GM12878 (cell line): ENCODE results near the gene PHF10. TPM values are rescaled to one million over a fixed set of nuclear protein-coding genes. Genes with fewer than 3 reads are reported as not detected.
A peak's percentile ranks its signal among the peaks of the same experiment; 100 is the strongest.

ENCODE experiments used
- ATAC-seq: fragments of 200-7000 bp; cut with Tn5 transposase; 3 replicates; pipeline ENCODE4 v1.9.1; 2020; ENCODE audit warnings: mild to moderate bottlenecking, moderate library complexity
- BruUV-seq: library from RNA; stranded (reverse); fragments of 400-500 nt; replicated peaks from 2 replicates; lab custom pipeline; 2021; lab: Mats Ljungman, UMichigan
- CTCF ChIA-PET: fragments of 300-600 bp; sonication (Branson Sonifier 250); formaldehyde crosslinking; extraction: SDS; loops from one replicate; lab custom pipeline; 2021; ENCODE audit warnings: inconsistent platforms; lab: Yijun Ruan, JAX
- POLR2A ChIA-PET: fragments of 350-600 bp; formaldehyde crosslinking; extraction: SDS; loops from one replicate; lab custom pipeline; 2021; ENCODE audit warnings: inconsistent platforms; lab: Charles Lee
- RAD21 ChIA-PET: fragments of 300-600 bp; sonication (Branson Sonifier 250); formaldehyde crosslinking; loops from one replicate; lab custom pipeline; 2023; ENCODE audit warnings: antibody characterized with exemption; ENCODE audit not compliant: unreplicated experiment; lab: Charles Lee
- SMC1A ChIA-PET: fragments of 300-600 bp; sonication (Branson Sonifier 250); formaldehyde crosslinking; loops from one replicate; lab custom pipeline; 2023; ENCODE audit not compliant: unreplicated experiment, uncharacterized antibody; lab: Charles Lee
- DNase-seq: peaks from one replicate; pipeline ENCODE4 v3.0.0-alpha.2; 2011; ENCODE audit warnings: low read depth, low spot score
- FAIRE-seq: peaks from 3 replicates; lab custom pipeline; 2011; peaks lifted over from hg19 to GRCh38; lab: Jason Lieb, UNC
- H2AFZ ChIP-seq: 2 replicates; pipeline ENCODE4 v1.6.0; 2011; ENCODE audit warnings: low read depth, low read length, control low read depth; ENCODE audit not compliant: control insufficient read depth
- H3K27ac ChIP-seq: 2 replicates; pipeline ENCODE4 v1.5.1; 2011; ENCODE audit warnings: control low read depth; ENCODE audit not compliant: control insufficient read depth, insufficient read depth
- H3K27me3 ChIP-seq, 2 experiments: replicated peaks in 1 of 2; 2 replicates each; pipeline versions ENCODE4 v1.6.0 to v1.6.1; 2011; ENCODE audit warnings: low read length in 1 of 2; ENCODE audit not compliant: control insufficient read depth in 2 of 2, insufficient read depth in 2 of 2
- H3K36me3 ChIP-seq, 2 experiments: 2 replicates each; pipeline ENCODE4 v1.5.1; 2011; ENCODE audit warnings: low read length in 1 of 2; ENCODE audit not compliant: control insufficient read depth in 2 of 2, insufficient read depth in 2 of 2
- H3K4me1 ChIP-seq: 2 replicates; pipeline ENCODE4 v1.6.1; 2011; ENCODE audit warnings: mild to moderate bottlenecking, low read length, moderate library complexity, mixed read lengths; ENCODE audit not compliant: control insufficient read depth, insufficient read depth
- H3K4me2 ChIP-seq: 2 replicates; pipeline ENCODE4 v1.6.0; 2011; ENCODE audit warnings: control low read depth; ENCODE audit not compliant: control insufficient read depth, insufficient read depth
- H3K4me3 ChIP-seq: fragments of 200-600 bp; sonication (generic); 2 replicates; pipeline ENCODE4 v1.5.1; 2016
- H3K79me2 ChIP-seq: 2 replicates; pipeline ENCODE4 v1.6.0; 2011; ENCODE audit warnings: low read length; ENCODE audit not compliant: control insufficient read depth, insufficient read depth
- H3K9ac ChIP-seq: 2 replicates; pipeline ENCODE4 v1.8.0; 2011; ENCODE audit warnings: low read length, control low read depth, mixed read lengths; ENCODE audit not compliant: control insufficient read depth, insufficient read depth
- H3K9me3 ChIP-seq: replicated peaks from 3 replicates; pipeline ENCODE4 v1.5.1; 2011; ENCODE audit warnings: mild to moderate bottlenecking, low read length; ENCODE audit not compliant: control insufficient read depth, insufficient read depth
- H4K20me1 ChIP-seq: 2 replicates; pipeline ENCODE4 v1.6.0; 2011; ENCODE audit not compliant: control insufficient read depth, insufficient read depth
- BACH1 ChIP-seq: fragments of 450-650 bp; IDR thresholded peaks from 2 replicates; pipeline ENCODE4 v1.6.1; 2017; ENCODE audit warnings: mild to moderate bottlenecking, borderline replicate concordance
- CREM ChIP-seq: IDR thresholded peaks from 2 replicates; pipeline ENCODE4 v1.6.1; 2014; ENCODE audit warnings: antibody characterized with exemption, low read depth
- CUX1 ChIP-seq: IDR thresholded peaks from 2 replicates; pipeline ENCODE4 v1.6.1; 2012; ENCODE audit warnings: improper control_type of control experiment, low read depth, low read length; ENCODE audit not compliant: insufficient replicate concordance
- FOXM1 ChIP-seq: IDR thresholded peaks from 2 replicates; pipeline ENCODE4 v1.6.1; 2012; ENCODE audit warnings: low read depth, mild to moderate bottlenecking, inconsistent platforms, low read length, moderate library complexity
- HDGF ChIP-seq: fragments of 450-650 bp; IDR thresholded peaks from 2 replicates; pipeline ENCODE4 v1.6.1; 2016; ENCODE audit warnings: antibody characterized with exemption
- JUND ChIP-seq: IDR thresholded peaks from 2 replicates; pipeline ENCODE4 v1.6.1; 2012; ENCODE audit warnings: low read depth, mild to moderate bottlenecking, low read length, improper control_type of control experiment, moderate library complexity
- MTA2 ChIP-seq: fragments of 450-650 bp; IDR thresholded peaks from 2 replicates; pipeline ENCODE4 v1.6.1; 2016; ENCODE audit warnings: low read depth, mild to moderate bottlenecking, moderate library complexity
- MYB ChIP-seq: fragments of 150-350 bp; IDR thresholded peaks from 2 replicates; pipeline ENCODE4 v1.6.1; 2014; ENCODE audit warnings: mild to moderate bottlenecking, low read depth, low read length, borderline replicate concordance
- NBN ChIP-seq: fragments of 450-650 bp; IDR thresholded peaks from 2 replicates; pipeline ENCODE4 v1.6.1; 2016
- PKNOX1 ChIP-seq: fragments of 450-650 bp; IDR thresholded peaks from 2 replicates; pipeline ENCODE4 v1.6.1; 2016; ENCODE audit warnings: mild to moderate bottlenecking
- POLR2AphosphoS5 ChIP-seq: IDR thresholded peaks from 2 replicates; pipeline ENCODE4 v1.6.1; 2011; ENCODE audit warnings: mild to moderate bottlenecking, low read length, inconsistent platforms
- RELA ChIP-seq: fragments of 450-650 bp; IDR thresholded peaks from 2 replicates; pipeline ENCODE4 v1.8.0; 2014; ENCODE audit warnings: borderline replicate concordance; ENCODE audit not compliant: partially characterized antibody
- SIX5 ChIP-seq: IDR thresholded peaks from 2 replicates; pipeline ENCODE4 v1.6.1; 2011; ENCODE audit warnings: mild to moderate bottlenecking, low read depth, low read length, moderate library complexity; ENCODE audit not compliant: severe bottlenecking
- SMAD5 ChIP-seq: IDR thresholded peaks from 2 replicates; pipeline ENCODE4 v1.6.1; 2016; ENCODE audit warnings: antibody characterized with exemption, low read depth
- ZNF217 ChIP-seq: fragments of 450-650 bp; IDR thresholded peaks from 2 replicates; pipeline ENCODE4 v1.6.1; 2017; ENCODE audit warnings: antibody characterized with exemption, mild to moderate bottlenecking
- WGBS: methylation state at CpG from one replicate; pipeline ENCODE4 v1.1.6; 2016; ENCODE audit warnings: low lambda C conversion rate; ENCODE audit not compliant: insufficient replicate concordance, insufficient coverage; ENCODE audit errors: missing lambda C conversion rate; 5-methylcytosine and 5-hydroxymethylcytosine counted together
- in situ Hi-C: fragments of 300-500 bp; cut with MboI; formaldehyde crosslinking; loops from 9 replicates; pipeline ENCODE4 v1.14.3; 2018; ENCODE audit warnings: mixed read lengths
- intact Hi-C: fragments of 100-400 bp; cut with micrococcal nuclease; formaldehyde crosslinking; loops from one replicate; pipeline ENCODE4 v1.14.2; 2022; ENCODE audit not compliant: unreplicated experiment
- polyA plus RNA-seq, 11 experiments: library from polyadenylated mRNA; depleted of rRNA in 4 of 11; unstranded in 6 of 11; stranded (reverse) in 5 of 11; fragments of >200 nt; fragmentation: Nextera tagmentation in 4 of 11; fragmentation: Illumina TruSeq in 1 of 11; extraction: Ambion mirVana in 4 of 11; extraction: Trizol in 1 of 11; gene quantifications; 1 replicate in 1 of 11; 2 replicates in 10 of 11; pipeline versions ENCODE4 v1.2.1 to v1.2.3, GENCODE V29; 2011 to 2016; ENCODE audit warnings: inconsistent platforms in 2 of 11, missing spikeins in 2 of 11, low read depth in 1 of 11
- total RNA-seq, 4 experiments: library from RNA; depleted of rRNA in 3 of 4; stranded (reverse); fragments of >200 nt in 3 of 4; fragmentation: Illumina TruSeq in 1 of 4; extraction: Trizol in 1 of 4; gene quantifications; 2 replicates each; pipeline versions ENCODE4 v1.2.1 to v1.2.3, GENCODE V29; 2013 to 2021
- TF ChIP-seq, protein P1 (sequence below): fragments of 450-650 bp; conservative IDR thresholded peaks from 2 replicates; pipeline ENCODE4 v1.6.1; 2017; ENCODE audit warnings: mild to moderate bottlenecking, moderate library complexity

Gene PHF10
- total and polyA plus RNA-seq, 10 of the 15 experiments (the other 5 are each of a cell fraction or from before 2014, with no cell fraction given), result 3.8 to 35.6 (median 15.8) TPM

DNA sequence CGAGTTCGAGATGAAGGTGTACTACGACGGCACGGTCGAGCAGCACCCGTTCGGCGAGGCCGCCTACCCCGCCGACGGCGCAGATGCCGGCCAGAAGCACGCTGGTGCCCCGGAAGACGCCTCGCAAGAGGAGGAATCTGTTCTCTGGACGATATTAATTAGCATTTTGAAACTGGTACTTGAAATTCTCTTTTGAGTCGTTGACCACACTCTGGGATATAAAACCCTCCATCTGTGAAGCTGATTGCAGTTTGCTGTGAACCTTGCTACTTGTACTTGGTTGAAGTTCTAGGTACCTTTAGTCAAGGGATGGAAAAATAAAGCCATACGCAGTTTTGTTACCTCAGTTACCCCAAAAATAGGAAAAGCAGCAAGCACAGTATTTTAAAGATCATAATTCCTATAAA is 21.5 kb downstream of the PHF10 start:
- ChIA-PET SMC1A (interaction anchor here (1.0 to 5.6 kb wide), 2 partner anchors 15 to 50 kb away, joined by 5 to 39 read pairs; no protein-coding TSS in a partner anchor), CTCF (interaction anchor here (1.6 kb wide), 1 partner anchor 17 kb away, joined by 5 read pairs; no protein-coding TSS in a partner anchor), RAD21 (interaction anchor here (2.3 kb wide), 1 partner anchor 19 kb away, joined by 9 read pairs; no protein-coding TSS in a partner anchor), POLR2A (interaction anchor here (0.7 to 5.3 kb wide), 7 partner anchors 16 to 87 kb away, joined by 3 to 32 read pairs (median 5); partner anchors contain the start of genes DYNLT2, ERMARD and PHF10)
- intact Hi-C loops (loop anchor here (1.0 to 5.0 kb wide), 4 partner anchors 19 to 849 kb away; partner anchors contain the start of genes DYNLT2, ERMARD, PSMB1 and TBP), in situ Hi-C loops (loop anchor here (5.0 kb wide), 1 partner anchor 849 kb away; the partner anchor contains the start of genes PSMB1 and TBP)
- DNase-seq, result no peak
- peak overlapping the region; percentile 61 for H3K9ac ChIP-seq
- H3K4me2 ChIP-seq, result peak overlapping the region; percentile 90
- H3K36me3 ChIP-seq, result peaks cover 0 to 4% of the 10 kb centered on the region in 2 experiments; a peak in 3 of 4 replicates
- peaks cover 7% of the 10 kb centered on the region for H3K4me1 ChIP-seq
- H4K20me1 ChIP-seq, result no peaks in the 10 kb centered on the region
- peak; percentile 23 for FAIRE-seq
- H2AFZ ChIP-seq, result peak overlapping the region; percentile 95
- H3K9me3 ChIP-seq, result no peaks in the 10 kb centered on the region
- H3K27me3 ChIP-seq, result no peaks in the 10 kb centered on the region
- H3K79me2 ChIP-seq, result peaks cover 46% of the 10 kb centered on the region
- ATAC-seq, result peak; percentile 42
- H3K27ac ChIP-seq, result peak overlapping the region; percentile 78
- H3K4me3 ChIP-seq, result peak overlapping the region; percentile 99
- no TSS peak for BruUV-seq
- WGBS, result under 1% methylated on average over 22 of the region's 22 CpGs
- TF ChIP-seq, protein P1, sequence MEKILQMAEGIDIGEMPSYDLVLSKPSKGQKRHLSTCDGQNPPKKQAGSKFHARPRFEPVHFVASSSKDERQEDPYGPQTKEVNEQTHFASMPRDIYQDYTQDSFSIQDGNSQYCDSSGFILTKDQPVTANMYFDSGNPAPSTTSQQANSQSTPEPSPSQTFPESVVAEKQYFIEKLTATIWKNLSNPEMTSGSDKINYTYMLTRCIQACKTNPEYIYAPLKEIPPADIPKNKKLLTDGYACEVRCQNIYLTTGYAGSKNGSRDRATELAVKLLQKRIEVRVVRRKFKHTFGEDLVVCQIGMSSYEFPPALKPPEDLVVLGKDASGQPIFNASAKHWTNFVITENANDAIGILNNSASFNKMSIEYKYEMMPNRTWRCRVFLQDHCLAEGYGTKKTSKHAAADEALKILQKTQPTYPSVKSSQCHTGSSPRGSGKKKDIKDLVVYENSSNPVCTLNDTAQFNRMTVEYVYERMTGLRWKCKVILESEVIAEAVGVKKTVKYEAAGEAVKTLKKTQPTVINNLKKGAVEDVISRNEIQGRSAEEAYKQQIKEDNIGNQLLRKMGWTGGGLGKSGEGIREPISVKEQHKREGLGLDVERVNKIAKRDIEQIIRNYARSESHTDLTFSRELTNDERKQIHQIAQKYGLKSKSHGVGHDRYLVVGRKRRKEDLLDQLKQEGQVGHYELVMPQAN, result no peak
- no peak for TF ChIP-seq MYB
- TF ChIP-seq FOXM1, result no peak
- TF ChIP-seq POLR2AphosphoS5, result no peak
- no peak for TF ChIP-seq RELA
- peak; percentile 1; the same call in 1 of the 2 replicates for TF ChIP-seq CREM
- TF ChIP-seq MTA2, result no peak
- TF ChIP-seq SIX5, result no peak
- TF ChIP-seq JUND, result no peak
- no peak for TF ChIP-seq BACH1
- no peak for TF ChIP-seq PKNOX1
- TF ChIP-seq NBN, result no peak
- no peak for TF ChIP-seq CUX1
- TF ChIP-seq ZNF217, result no peak
- no peak for TF ChIP-seq HDGF
- 0 out of 2 replicates have a peak, but pooled peaks have one; percentile 50 for TF ChIP-seq SMAD5
